Measurements from ENCODE around the gene HSPG2. TPM values are rescaled to one million over a fixed set of nuclear protein-coding genes. Genes with fewer than 3 reads are reported as not detected.

HSPG2 gene
- total RNA-seq, 1 donor from 2014 or later, result 1,732 TPM

DNA sequence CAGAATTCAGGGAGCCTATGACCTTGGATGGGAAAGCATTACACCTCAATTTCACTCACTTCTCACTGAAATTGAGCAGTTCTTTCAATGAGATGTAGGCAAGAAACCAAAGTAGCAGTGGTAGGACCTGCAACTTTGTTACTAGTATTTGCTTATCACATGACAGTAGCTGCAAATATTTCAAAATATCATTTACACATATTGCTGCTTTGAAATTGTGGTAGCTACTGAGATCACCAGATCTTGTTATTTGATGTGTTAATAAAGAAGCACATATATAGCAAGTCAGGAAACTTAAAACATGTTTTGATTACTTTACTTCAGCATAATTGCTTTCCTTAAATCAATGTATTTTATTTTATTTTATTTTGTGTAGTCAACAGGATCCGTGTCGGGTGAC lies 112.2 kb downstream of the HSPG2 start:
- Mint-ChIP-seq H3K27me3 (ENCODE audit: unreplicated experiment) (peaks cover 15% of the 10 kb centered on the region), H3K4me1 (ENCODE audit: unreplicated experiment) (peaks cover 3% of the 10 kb centered on the region), H3K36me3 (ENCODE audit: low read depth, unreplicated experiment) (peaks cover 34% of the 10 kb centered on the region), H3K9me3 (ENCODE audit: unreplicated experiment) (no peaks in the 10 kb centered on the region), H3K4me3 (ENCODE audit: unreplicated experiment) (no peak overlapping the region), H3K27ac (ENCODE audit: unreplicated experiment) (no peak overlapping the region)
- DNase-seq (ENCODE audit: low spot score), result no peak
- TF ChIP-seq, protein P1, sequence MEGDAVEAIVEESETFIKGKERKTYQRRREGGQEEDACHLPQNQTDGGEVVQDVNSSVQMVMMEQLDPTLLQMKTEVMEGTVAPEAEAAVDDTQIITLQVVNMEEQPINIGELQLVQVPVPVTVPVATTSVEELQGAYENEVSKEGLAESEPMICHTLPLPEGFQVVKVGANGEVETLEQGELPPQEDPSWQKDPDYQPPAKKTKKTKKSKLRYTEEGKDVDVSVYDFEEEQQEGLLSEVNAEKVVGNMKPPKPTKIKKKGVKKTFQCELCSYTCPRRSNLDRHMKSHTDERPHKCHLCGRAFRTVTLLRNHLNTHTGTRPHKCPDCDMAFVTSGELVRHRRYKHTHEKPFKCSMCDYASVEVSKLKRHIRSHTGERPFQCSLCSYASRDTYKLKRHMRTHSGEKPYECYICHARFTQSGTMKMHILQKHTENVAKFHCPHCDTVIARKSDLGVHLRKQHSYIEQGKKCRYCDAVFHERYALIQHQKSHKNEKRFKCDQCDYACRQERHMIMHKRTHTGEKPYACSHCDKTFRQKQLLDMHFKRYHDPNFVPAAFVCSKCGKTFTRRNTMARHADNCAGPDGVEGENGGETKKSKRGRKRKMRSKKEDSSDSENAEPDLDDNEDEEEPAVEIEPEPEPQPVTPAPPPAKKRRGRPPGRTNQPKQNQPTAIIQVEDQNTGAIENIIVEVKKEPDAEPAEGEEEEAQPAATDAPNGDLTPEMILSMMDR (IDR thresholded peaks at IDR 0.05; ENCODE audit: unreplicated experiment), result no peak

DNA sequence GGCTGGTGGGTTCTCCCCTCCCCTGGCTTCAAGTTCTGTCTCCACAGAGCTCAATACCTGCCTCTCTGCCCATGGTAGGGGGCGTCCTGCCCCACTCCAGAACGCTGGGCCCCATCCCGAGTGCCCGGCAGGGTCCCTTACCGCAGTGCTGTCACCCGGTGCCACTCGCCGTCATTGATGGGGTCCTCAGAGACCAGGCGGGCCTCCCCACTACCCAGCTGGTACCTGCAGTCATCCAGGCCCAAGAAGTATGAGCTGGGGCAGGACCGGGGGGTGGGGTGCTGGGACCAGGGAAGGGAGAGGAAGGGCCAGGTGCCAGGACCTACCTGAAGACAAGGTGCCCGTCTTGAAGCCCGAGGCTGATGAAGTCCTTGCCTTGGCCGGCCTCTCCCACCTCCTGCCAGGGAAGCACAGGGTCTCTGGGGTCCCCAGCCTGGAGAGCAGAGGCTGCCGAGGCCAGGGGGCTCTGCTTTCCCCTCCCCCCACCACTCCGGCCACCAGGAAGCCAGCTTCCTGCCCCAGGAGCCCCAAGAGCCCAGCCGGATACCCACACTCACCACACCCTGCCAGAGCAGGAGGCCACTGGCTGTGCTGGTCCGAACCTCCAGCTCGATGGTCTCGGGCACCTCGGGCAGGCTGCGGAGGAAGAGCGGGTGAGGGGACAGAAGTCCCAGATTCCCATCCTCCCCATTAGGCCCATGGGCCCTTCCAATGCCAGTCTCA lies 113.0 kb downstream of the HSPG2 start:
- Mint-ChIP-seq H3K9me3 (ENCODE audit: unreplicated experiment) (no peaks in the 10 kb centered on the region), H3K27me3 (ENCODE audit: unreplicated experiment) (peaks cover 19% of the 10 kb centered on the region), H3K4me1 (ENCODE audit: unreplicated experiment) (peaks cover 3% of the 10 kb centered on the region), H3K4me3 (ENCODE audit: unreplicated experiment) (peak overlapping the region; percentile 49), H3K27ac (ENCODE audit: unreplicated experiment) (no peak overlapping the region), H3K36me3 (ENCODE audit: low read depth, unreplicated experiment) (peaks cover 38% of the 10 kb centered on the region)
- TF ChIP-seq, protein P1 (IDR thresholded peaks at IDR 0.05; ENCODE audit: unreplicated experiment), result no peak
- no peak for DNase-seq (ENCODE audit: low spot score)

DNA sequence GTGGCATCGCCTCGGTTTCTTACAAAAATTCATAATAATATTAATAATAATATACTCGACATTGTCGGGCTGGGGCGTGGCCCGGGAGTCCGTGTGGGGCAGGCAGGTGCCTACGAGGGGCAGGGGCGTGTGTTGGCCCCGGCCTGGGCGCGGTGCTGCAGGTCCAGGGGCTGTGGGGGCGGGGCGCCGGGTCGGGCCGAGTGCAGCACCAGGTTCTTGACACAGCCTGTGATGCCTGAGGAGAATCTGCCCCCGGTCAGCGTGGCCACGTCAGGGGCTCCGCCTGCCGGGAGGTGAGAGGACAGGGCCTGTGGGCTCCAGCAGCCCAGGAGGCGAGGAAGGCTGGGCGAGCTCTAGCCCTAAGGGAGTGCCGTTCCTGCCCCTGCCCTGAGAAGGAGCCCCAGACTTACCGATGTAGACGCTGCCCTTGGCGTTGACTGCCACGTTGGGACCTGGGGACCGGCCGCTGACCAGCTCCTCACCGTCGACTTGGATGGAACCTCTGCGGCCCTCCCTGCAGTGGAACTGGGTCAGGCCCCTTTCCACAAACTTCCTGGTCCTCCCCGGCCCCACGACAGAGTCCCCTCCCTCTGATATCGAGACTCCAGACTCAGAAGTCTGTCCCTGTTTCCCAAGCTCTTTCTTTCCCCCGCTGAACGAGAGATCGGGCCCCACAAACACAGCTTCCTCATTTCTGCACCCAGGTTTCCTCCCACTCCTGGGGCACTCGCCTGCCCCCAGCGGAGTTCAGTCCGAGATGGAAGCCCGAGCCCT lies 113.7 kb downstream of the HSPG2 start:
- TF ChIP-seq, protein P1 (IDR thresholded peaks at IDR 0.05; ENCODE audit: unreplicated experiment), result no peak
- H3K36me3 Mint-ChIP-seq (ENCODE audit: low read depth, unreplicated experiment), result peaks cover 38% of the 10 kb centered on the region
- no peaks in the 10 kb centered on the region for H3K9me3 Mint-ChIP-seq (ENCODE audit: unreplicated experiment)
- H3K27ac Mint-ChIP-seq (ENCODE audit: unreplicated experiment), result peak overlapping the region; percentile 63
- H3K27me3 Mint-ChIP-seq (ENCODE audit: unreplicated experiment), result peaks cover 21% of the 10 kb centered on the region
- H3K4me3 Mint-ChIP-seq (ENCODE audit: unreplicated experiment), result peak overlapping the region; percentile 49
- DNase-seq (ENCODE audit: low spot score), result no peak
- H3K4me1 Mint-ChIP-seq (ENCODE audit: unreplicated experiment), result peaks cover 5% of the 10 kb centered on the region

DNA sequence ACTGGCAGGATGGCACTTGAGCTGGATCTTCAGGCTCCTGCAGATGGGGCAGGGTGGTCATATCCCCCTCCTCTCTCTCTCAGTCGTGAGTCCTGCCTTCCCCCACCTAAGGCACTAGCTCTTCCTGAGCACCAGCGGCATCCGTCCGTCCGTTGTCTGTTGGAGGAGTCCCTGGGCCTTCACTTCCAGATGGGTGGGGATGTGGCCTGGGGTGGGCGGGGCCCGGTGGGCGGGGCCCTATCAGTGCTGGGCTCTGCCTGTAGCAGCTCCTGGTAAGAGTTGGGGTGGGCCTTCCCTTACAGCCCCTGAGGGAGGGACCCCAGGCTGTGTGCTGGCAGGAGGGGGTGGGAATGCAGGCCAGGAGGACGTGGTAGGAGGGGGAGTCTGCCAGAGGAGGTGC lies 114.8 kb downstream of the HSPG2 start:
- Mint-ChIP-seq H3K4me1 (ENCODE audit: unreplicated experiment) (peaks cover 7% of the 10 kb centered on the region), H3K9me3 (ENCODE audit: unreplicated experiment) (no peaks in the 10 kb centered on the region), H3K4me3 (ENCODE audit: unreplicated experiment) (no peak overlapping the region), H3K27me3 (ENCODE audit: unreplicated experiment) (peaks cover 21% of the 10 kb centered on the region), H3K36me3 (ENCODE audit: low read depth, unreplicated experiment) (peaks cover 33% of the 10 kb centered on the region), H3K27ac (ENCODE audit: unreplicated experiment) (no peak overlapping the region)
- TF ChIP-seq, protein P1 (IDR thresholded peaks at IDR 0.05; ENCODE audit: unreplicated experiment), result no peak
- no peak for DNase-seq (ENCODE audit: low spot score)
